PC-9 (cell line): ENCODE measurements around the gene ADAMTSL2. TPM values are rescaled to one million over a fixed set of nuclear protein-coding genes. Genes with fewer than 3 reads are reported as not detected.

ENCODE experiments used
- BruUV-seq: library from RNA; stranded (reverse); fragments of 400-500 nt; replicated peaks from 2 replicates; lab custom pipeline; 2021; lab: Mats Ljungman, UMichigan
- CTCF ChIA-PET: fragments of 300-600 bp; sonication (Branson Sonifier 250); formaldehyde crosslinking; loops from one replicate; lab custom pipeline; 2022; ENCODE audit warnings: antibody characterized with exemption; lab: Charles Lee
- POLR2A ChIA-PET: fragments of 300-600 bp; sonication (Branson Sonifier 250); formaldehyde crosslinking; loops from one replicate; lab custom pipeline; 2022; ENCODE audit warnings: antibody characterized with exemption; ENCODE audit not compliant: unreplicated experiment; lab: Charles Lee
- DNase-seq, 2 experiments: peaks; one replicate each; pipeline versions ENCODE4 v3.0.0 to v3.0.0-alpha.2; 2015 to 2022; ENCODE audit warnings: mixed read lengths in 1 of 2
- H2AFZ ChIP-seq: fragments of 200-600 bp; sonication (generic); 2 replicates; pipeline ENCODE4 v1.8.1; 2017; ENCODE audit warnings: antibody characterized with exemption
- H3F3A ChIP-seq: fragments of 200-600 bp; sonication (generic); 2 replicates; pipeline ENCODE4 v1.8.1; 2017; ENCODE audit warnings: antibody characterized with exemption, mild to moderate bottlenecking, low read depth; ENCODE audit not compliant: insufficient read depth
- H3K27ac ChIP-seq: fragments of 200-600 bp; sonication (generic); 2 replicates; pipeline ENCODE4 v1.6.1; 2016; ENCODE audit warnings: mixed run types
- H3K27me3 ChIP-seq: fragments of 200-600 bp; sonication (generic); 2 replicates; pipeline ENCODE4 v1.6.1; 2016; ENCODE audit warnings: low read depth, mixed run types; ENCODE audit not compliant: insufficient read depth
- H3K36me3 ChIP-seq: fragments of 200-600 bp; sonication (generic); 2 replicates; pipeline ENCODE4 v1.6.1; 2016; ENCODE audit warnings: low read depth, mixed run types
- H3K4me1 ChIP-seq: fragments of 200-600 bp; sonication (generic); replicated peaks from 2 replicates; pipeline ENCODE4 v1.6.1; 2016; ENCODE audit warnings: mixed run types; ENCODE audit not compliant: insufficient read depth
- H3K4me2 ChIP-seq: fragments of 200-600 bp; sonication (generic); 2 replicates; pipeline ENCODE4 v1.6.1; 2017; ENCODE audit warnings: mixed run types
- H3K4me3 ChIP-seq: fragments of 200-600 bp; sonication (generic); 2 replicates; pipeline ENCODE4 v1.6.1; 2016; ENCODE audit warnings: mixed run types
- H3K79me2 ChIP-seq: fragments of 200-600 bp; sonication (generic); 2 replicates; pipeline ENCODE4 v1.6.1; 2017; ENCODE audit warnings: low read depth, mixed run types
- H3K9me2 ChIP-seq: fragments of 200-600 bp; sonication (generic); 2 replicates; pipeline ENCODE4 v1.8.1; 2017; ENCODE audit warnings: mild to moderate bottlenecking; ENCODE audit not compliant: insufficient read depth
- H3K9me3 ChIP-seq: fragments of 200-600 bp; sonication (generic); 2 replicates; pipeline ENCODE4 v1.8.1; 2016; ENCODE audit warnings: low read depth; ENCODE audit not compliant: insufficient read depth
- H4K20me1 ChIP-seq: fragments of 200-600 bp; sonication (generic); 2 replicates; pipeline ENCODE4 v1.8.1; 2017; ENCODE audit not compliant: insufficient read depth
- CTCF ChIP-seq: fragments of 200-600 bp; sonication (generic); conservative IDR thresholded peaks from 2 replicates; pipeline ENCODE4 v1.6.1; 2017; ENCODE audit warnings: mixed run types, antibody characterized with exemption, mild to moderate bottlenecking, moderate library complexity
- EZH2 ChIP-seq: fragments of 200-600 bp; sonication (generic); IDR thresholded peaks from 2 replicates; pipeline ENCODE4 v1.8.0; 2017; ENCODE audit warnings: antibody characterized with exemption, low read depth
- intact Hi-C: fragments of 100-400 bp; cut with micrococcal nuclease; formaldehyde crosslinking; loops from one replicate; pipeline ENCODE4 v1.10.0; 2022; ENCODE audit not compliant: unreplicated experiment
- total RNA-seq: library from RNA; stranded (reverse); gene quantifications from 2 replicates; pipeline ENCODE4 v1.2.3, GENCODE V29; 2021

ADAMTSL2 gene
- total RNA-seq, 1 experiment from 2014 or later = 0.39 TPM

- no peak overlapping the region for H3K4me3 ChIP-seq
- peaks cover 6% of the 10 kb centered on the region; the same call in 1 of the 2 replicates for H3K9me3 ChIP-seq
- no peak for DNase-seq
- H3K4me1 ChIP-seq = no peaks in the 10 kb centered on the region
- no TSS peak for BruUV-seq
- no peak overlapping the region for H2AFZ ChIP-seq
- no peak overlapping the region for H3K4me2 ChIP-seq
- no peaks in the 10 kb centered on the region for H3K36me3 ChIP-seq
- intact Hi-C loops = no loop called here
- TF ChIP-seq EZH2 (no peak), CTCF (no peak)
- no peaks in the 10 kb centered on the region for H3F3A ChIP-seq
- H3K27me3 ChIP-seq = peaks cover 72% of the 10 kb centered on the region
- ChIA-PET POLR2A (no interaction called here), CTCF (no interaction called here)
- no peaks in the 10 kb centered on the region for H3K79me2 ChIP-seq
- no peak overlapping the region for H3K27ac ChIP-seq
- H4K20me1 ChIP-seq = no peaks in the 10 kb centered on the region
- H3K9me2 ChIP-seq = no peaks in the 10 kb centered on the region
These were observed 59.2 kb downstream of the ADAMTSL2 start for GRCh38 chr9:133593587-133594253.

- POLR2A ChIA-PET = no interaction called here
- BruUV-seq = no TSS peak
- H4K20me1 ChIP-seq = no peaks in the 10 kb centered on the region
These were observed 59.8 kb downstream of the ADAMTSL2 start for GRCh38 chr9:133594310-133594709.

GRCh38 chr9:133595910-133596309 is 61.4 kb downstream of the ADAMTSL2 start:
- H3K4me3 ChIP-seq = no peak overlapping the region
- peaks cover 6% of the 10 kb centered on the region; the same call in 1 of the 2 replicates for H3K9me3 ChIP-seq
- no peak overlapping the region for H3K4me2 ChIP-seq
- intact Hi-C loops = no loop called here
- no peaks in the 10 kb centered on the region for H3K9me2 ChIP-seq
- peaks cover 6% of the 10 kb centered on the region; the same call in 1 of the 2 replicates for H3F3A ChIP-seq
- H3K79me2 ChIP-seq = no peaks in the 10 kb centered on the region
- TF ChIP-seq EZH2 (no peak), CTCF (no peak)
- H3K27ac ChIP-seq = no peak overlapping the region
- CTCF ChIA-PET = no interaction called here
- no peaks in the 10 kb centered on the region for H3K4me1 ChIP-seq
- H3K36me3 ChIP-seq = no peaks in the 10 kb centered on the region
- H4K20me1 ChIP-seq = no peaks in the 10 kb centered on the region
- peaks cover 87% of the 10 kb centered on the region for H3K27me3 ChIP-seq
- no peak overlapping the region for H2AFZ ChIP-seq
- DNase-seq = no peak
- BruUV-seq = no TSS peak
- POLR2A ChIA-PET = no interaction called here

More at GRCh38 chr9:133594310-133594709, 59.8 kb downstream of the ADAMTSL2 start:
- Histone ChIP-seq H2AFZ (no peak overlapping the region), H3F3A (peaks cover under 1% of the 10 kb centered on the region; the same call in 1 of the 2 replicates), H3K27ac (no peak overlapping the region), H3K79me2 (no peaks in the 10 kb centered on the region), H3K4me3 (no peak overlapping the region), H3K9me3 (peaks cover 6% of the 10 kb centered on the region; the same call in 1 of the 2 replicates), H3K4me1 (no peaks in the 10 kb centered on the region), H3K36me3 (no peaks in the 10 kb centered on the region), H3K9me2 (no peaks in the 10 kb centered on the region), H3K27me3 (peaks cover 78% of the 10 kb centered on the region), H3K4me2 (no peak overlapping the region)
- no peak for DNase-seq
- CTCF ChIA-PET = no interaction called here
- intact Hi-C loops = no loop called here
- no peak for TF ChIP-seq EZH2
- no peak for TF ChIP-seq CTCF
